Measurements from ENCODE around the gene BST1.

The BST1 gene

DNA sequence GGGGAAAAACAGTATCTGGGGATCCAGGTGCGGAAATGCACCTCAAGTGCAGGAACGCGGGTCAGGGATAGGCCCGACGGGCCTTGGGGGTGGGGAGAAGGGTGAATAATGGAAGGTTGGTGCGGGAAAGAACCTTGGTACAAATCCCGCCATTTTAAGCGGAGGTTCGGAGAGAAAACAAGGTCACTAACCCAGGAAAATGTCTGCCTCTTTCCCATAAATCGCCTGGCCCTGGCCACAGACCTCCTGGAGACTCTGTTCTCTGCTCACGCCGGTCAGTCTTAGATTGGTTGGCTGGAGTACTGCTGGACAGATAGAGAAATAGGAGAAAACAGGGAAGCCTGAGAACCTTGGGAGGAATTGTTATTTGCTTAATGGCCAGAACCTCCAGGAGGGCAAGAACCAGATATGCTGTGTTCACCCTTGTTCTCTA lies 46.8 kb upstream of the BST1 start:
- DNase-seq (ENCODE audit: low spot score) = no peak
- in situ Hi-C loops (cut with MboI; ENCODE audit: low pct_unique_long_range_greater_than_20kb, low sequenced_read_pairs, unreplicated experiment) = loop anchor here (25.0 kb wide), 1 partner anchor 644 kb away; the partner anchor contains the start of gene CPEB2
- TF ChIP-seq, protein P1, sequence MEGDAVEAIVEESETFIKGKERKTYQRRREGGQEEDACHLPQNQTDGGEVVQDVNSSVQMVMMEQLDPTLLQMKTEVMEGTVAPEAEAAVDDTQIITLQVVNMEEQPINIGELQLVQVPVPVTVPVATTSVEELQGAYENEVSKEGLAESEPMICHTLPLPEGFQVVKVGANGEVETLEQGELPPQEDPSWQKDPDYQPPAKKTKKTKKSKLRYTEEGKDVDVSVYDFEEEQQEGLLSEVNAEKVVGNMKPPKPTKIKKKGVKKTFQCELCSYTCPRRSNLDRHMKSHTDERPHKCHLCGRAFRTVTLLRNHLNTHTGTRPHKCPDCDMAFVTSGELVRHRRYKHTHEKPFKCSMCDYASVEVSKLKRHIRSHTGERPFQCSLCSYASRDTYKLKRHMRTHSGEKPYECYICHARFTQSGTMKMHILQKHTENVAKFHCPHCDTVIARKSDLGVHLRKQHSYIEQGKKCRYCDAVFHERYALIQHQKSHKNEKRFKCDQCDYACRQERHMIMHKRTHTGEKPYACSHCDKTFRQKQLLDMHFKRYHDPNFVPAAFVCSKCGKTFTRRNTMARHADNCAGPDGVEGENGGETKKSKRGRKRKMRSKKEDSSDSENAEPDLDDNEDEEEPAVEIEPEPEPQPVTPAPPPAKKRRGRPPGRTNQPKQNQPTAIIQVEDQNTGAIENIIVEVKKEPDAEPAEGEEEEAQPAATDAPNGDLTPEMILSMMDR (IDR thresholded peaks at IDR 0.05; ENCODE audit: extremely low read depth, insufficient read depth, missing control alignments) = no peak

DNA sequence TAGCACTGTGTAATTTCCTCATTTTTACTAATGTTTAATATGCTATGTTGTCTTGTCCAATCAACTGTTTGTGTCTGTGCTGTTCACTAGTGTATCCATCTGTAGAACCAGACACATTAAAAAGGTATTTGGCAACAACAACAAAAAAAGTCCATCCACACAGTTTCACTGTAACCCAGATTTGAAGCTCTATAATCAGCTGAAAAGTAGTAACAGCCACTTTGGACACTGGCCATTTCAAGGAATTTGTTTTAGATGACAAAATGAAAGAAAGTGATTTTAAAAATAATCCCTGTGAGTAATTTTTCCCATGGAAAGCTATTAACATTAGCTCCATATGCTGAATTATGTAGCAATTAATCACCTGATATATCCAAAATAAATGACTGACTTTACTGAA lies 45.5 kb upstream of the BST1 start:
- TF ChIP-seq, protein P1 (IDR thresholded peaks at IDR 0.05; ENCODE audit: extremely low read depth, insufficient read depth, missing control alignments) = no peak
- DNase-seq (ENCODE audit: low spot score) = no peak
- in situ Hi-C loops (cut with MboI; ENCODE audit: low pct_unique_long_range_greater_than_20kb, low sequenced_read_pairs, unreplicated experiment) = loop anchor here (25.0 kb wide), 1 partner anchor 645 kb away; the partner anchor contains the start of gene CPEB2

DNA sequence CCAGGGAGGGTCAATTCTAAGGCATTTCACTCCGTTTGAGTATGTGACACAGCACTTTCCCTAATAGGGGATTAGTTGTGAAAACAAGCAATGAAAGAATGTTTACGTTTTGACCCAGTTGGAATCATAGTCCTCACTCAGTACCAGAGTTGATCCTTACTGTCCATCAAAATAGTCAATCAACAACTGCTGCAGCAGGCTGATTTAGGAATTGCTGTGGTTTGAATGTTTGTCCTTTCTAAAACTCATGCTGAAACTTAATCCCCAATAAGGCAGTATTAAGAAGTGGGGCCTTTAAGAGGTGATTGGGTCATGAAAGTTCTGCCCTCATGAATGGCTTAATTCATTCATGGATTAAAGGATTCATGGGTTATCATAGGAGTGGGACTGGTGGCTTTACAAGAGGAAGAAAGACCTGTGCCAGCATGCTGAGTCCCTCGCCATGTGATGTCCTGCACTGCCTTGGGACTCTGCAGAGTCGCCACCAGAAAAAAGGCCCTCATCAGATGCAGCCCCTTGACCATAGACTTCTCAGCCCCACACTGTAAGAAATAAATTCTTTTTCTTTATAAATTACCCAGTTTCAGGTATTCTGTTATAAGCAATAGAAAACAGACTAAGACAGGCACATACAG lies 44.6 kb upstream of the BST1 start:
- TF ChIP-seq, protein P1 (IDR thresholded peaks at IDR 0.05; ENCODE audit: extremely low read depth, insufficient read depth, missing control alignments) = no peak
- no peak for DNase-seq (ENCODE audit: low spot score)
- in situ Hi-C loops (cut with MboI; ENCODE audit: low pct_unique_long_range_greater_than_20kb, low sequenced_read_pairs, unreplicated experiment) = loop anchor here (25.0 kb wide), 1 partner anchor 646 kb away; the partner anchor contains the start of gene CPEB2

DNA sequence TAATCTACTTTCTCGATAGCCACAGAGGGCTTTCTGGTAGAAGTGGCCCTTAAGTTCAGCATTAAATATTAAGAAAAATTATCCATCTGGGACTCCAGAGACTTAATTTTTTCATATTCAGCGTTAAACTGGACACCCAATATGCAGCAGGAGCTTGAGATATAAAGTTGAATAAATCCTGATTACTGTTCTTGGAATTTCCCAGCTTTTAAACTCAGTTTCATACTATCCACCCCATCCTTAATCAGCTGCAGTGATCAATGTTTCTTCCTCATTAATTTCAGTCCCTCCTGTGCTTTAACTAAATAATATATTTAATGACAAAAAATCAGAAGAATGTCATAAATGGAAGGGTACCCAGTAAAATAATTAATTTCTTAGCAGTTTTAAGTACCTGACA lies 44.1 kb upstream of the BST1 start:
- TF ChIP-seq, protein P1 (IDR thresholded peaks at IDR 0.05; ENCODE audit: extremely low read depth, insufficient read depth, missing control alignments) = no peak
- no peak for DNase-seq (ENCODE audit: low spot score)
- in situ Hi-C loops (cut with MboI; ENCODE audit: low pct_unique_long_range_greater_than_20kb, low sequenced_read_pairs, unreplicated experiment) = loop anchor here (25.0 kb wide), 1 partner anchor 646 kb away; the partner anchor contains the start of gene CPEB2

DNA sequence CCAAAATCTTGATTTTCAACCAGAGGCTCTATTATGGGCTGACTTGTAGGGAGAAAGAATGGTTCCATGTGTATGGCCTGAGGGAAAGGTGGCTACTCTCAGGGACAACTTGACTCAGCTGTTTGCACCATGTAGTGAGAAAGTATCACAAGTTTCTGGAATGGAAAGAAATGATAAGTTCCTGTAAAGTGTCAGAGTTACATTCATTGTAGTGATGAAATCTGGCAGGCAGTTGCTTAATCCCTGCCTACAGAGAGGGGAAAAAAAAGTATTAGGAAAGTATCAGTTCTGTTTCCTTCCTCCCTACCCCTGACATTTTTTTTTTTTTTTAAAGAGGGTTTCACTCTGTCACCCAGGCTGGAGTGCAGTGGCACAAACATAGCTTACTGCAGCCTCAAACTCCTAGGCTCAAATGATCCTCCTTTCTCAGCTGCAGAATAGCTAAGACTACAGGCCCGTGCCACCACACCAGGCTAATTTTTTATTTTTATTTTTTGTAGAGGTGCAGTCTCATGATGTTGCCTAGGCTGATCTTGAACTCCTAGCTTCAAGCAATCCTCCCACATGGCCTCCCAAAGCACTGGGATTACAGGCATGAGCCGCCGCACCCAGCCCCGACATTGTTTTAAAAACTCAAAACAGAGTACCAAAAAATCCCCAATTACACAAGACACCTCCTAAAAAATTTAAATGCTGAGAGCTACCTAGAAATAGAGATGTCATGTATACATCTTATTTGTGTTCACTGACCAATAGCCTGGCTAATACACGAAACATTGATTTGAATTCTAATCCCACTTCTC lies 42.9 kb upstream of the BST1 start:
- no peak for DNase-seq (ENCODE audit: low spot score)
- TF ChIP-seq, protein P1 (IDR thresholded peaks at IDR 0.05; ENCODE audit: extremely low read depth, insufficient read depth, missing control alignments) = no peak
- in situ Hi-C loops (cut with MboI; ENCODE audit: low pct_unique_long_range_greater_than_20kb, low sequenced_read_pairs, unreplicated experiment) = loop anchor here (25.0 kb wide), 1 partner anchor 648 kb away; the partner anchor contains the start of gene CPEB2

DNA sequence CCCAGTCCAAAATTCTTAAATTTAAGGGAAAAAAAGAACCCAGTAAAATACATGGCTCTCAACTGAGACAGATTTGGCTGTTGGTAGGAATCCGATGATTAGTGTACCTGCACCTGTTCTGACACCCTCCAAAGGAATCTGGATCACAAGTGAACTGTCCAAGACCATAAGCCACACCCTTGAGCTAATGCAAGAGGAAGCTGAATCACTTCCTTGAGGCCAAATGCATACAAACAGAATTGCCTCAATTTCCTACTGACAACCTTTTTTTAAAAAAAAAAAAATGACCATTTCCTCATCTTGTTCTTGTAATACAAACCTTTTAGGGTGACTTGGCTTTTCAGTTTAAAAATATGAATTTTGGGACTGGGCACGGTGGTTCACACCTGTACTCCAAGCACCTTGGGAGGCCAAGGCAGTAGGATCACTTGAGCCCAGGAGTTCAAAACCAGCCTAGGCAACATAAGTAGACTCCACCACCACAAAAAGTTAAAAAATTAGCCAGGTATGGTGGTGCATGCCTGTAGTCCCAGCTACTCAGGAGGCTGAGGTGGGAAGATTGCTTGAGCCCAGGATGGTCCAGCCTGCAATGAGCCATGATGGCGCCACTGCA lies 37.0 kb upstream of the BST1 start:
- TF ChIP-seq, protein P1 (IDR thresholded peaks at IDR 0.05; ENCODE audit: extremely low read depth, insufficient read depth, missing control alignments) = no peak
- DNase-seq (ENCODE audit: low spot score) = no peak
- in situ Hi-C loops (cut with MboI; ENCODE audit: low pct_unique_long_range_greater_than_20kb, low sequenced_read_pairs, unreplicated experiment) = loop anchor here (25.0 kb wide), 1 partner anchor 654 kb away; the partner anchor contains the start of gene CPEB2
